DMS 273 treated with DMSO at 0.1 percent for 48 hours (cell line): ENCODE measurements around the gene DLK1.

Experiments
- DNase-seq: peaks from one replicate; lab custom pipeline; 2025; lab: John Stamatoyannopoulos, UW

DLK1 gene

DNA sequence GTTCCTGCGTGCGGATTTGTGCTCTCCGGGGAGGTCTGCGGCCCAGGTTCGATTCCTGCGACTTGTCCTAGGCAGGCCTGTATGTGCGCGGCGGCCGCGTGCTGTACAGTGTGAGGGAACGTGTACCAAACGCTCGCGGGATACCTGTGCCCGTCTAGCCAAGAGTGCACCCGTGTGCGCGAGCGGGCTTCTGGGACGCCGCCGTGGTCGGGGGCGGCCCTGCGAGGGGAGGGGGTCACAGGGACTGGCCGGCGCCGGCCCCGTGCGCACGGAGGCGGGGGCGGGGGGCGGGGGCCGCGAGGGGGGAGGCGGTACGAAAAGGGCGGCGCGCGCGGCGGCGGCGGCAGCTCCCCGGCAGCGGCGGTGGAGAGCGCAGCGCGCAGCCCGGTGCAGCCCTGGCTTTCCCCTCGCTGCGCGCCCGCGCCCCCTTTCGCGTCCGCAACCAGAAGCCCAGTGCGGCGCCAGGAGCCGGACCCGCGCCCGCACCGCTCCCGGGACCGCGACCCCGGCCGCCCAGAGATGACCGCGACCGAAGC lies at the start of gene DLK1:
TSS of gene DLK1 (plus strand) at position 343 of the 536 bp plus-strand sequence. CDS start at position 520, 177 bp downstream.
- no peak for DNase-seq

DNA sequence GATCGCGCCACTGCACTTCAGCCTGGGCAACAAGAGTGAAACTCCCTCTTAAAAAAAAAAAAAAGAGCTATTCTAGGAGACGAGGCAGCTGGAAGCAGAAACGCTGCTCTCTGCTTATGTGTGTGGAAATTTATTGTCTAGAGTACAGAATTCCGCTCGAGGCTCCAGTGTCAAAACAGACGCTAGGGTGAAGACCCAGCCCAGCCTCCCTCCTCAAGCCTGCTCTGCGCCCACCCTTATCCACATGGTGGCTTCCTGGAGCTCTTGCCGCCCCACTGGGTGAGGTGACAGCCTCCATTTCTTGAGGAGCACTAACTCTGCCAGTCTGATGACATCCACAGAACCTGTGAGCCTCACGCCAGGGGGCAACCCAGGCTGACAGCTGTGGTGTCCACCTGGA lies 49.5 kb upstream of the DLK1 start:
- no peak for DNase-seq

DNA sequence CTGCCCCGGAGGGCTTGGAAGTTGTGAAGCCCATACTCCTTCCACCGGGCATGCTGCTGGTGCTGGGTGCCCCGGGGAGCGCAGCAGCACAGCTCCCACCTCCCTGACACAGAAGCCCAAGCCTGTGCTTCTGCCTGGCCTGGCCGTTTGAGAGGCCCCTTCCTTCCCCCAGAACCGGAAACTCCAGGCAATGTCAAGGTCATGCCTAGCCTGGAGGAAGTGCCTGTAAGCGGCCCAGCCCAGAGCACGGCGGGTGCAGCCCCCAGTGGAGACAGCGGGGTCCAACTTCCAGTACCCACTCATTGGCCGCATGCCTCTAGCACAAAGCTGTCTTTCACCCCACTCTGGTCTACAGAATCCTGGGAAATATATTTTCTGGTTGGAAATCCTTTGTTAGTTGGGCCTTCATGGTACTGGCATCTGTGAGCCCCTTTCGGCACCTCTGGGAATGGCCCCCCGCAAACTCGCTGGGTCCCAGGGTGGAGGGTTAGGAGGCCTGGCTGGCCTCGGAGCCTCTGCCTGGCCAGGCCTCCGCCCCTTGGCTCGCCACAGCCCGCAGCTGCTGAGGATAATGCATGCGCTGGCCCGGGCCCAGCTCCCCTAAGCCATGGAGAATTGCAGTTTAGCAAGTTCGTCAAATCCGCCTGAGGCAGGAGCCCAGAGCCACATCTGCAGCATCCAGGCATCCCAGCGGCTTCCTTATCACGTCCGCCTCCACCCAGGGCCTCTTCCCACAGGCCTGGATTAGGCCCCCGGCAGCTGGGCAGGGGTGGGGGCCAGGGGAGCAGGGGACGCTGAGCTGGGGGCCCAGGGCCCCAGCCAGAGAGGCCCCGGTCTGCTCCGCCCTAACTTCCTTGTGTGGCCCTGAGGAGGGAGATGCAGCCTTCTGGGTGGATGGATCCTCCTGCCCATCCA lies 48.9 kb upstream of the DLK1 start:
- no peak for DNase-seq

- DNase-seq: no peak
These were observed 48.2 kb upstream of the DLK1 start for GRCh38 chr14:100678469-100678828.

- DNase-seq: no peak
These were observed 47.5 kb upstream of the DLK1 start for GRCh38 chr14:100679153-100679552.

DNA sequence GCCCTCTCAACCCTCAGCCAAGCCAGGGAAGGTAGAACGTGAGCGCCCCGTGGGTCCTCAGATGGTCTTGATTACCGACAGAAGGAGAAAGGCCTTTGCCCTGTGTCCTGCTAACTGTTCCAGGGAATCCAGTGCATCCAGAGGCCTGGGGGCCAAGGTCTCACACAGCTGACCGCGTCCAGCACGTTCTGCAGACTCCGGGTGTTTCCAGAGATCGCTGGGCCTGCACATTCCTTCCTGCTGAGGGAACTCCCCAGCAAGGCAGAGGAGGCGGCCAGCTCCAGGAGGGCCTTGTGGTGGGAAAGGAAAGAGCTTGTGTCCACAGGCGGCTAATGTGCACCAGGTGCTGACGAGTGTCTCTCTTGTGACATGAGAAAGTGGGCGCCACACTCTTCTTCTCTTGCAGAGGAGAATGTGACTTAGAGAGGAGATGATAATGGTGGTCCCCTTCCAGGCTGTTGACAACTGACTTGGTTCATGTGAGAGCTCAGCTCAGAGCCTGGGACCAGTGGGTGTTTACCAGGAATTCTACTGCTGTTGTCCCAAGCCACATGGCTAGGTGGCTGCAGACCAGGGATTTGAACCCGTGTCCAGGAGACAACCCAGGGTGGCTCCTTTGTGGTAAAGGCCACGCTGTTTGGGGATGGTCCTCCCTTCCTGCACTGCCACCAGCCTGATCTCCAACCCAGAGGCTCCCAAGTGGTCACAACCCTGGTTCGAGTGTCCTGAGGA lies 46.8 kb upstream of the DLK1 start:
- DNase-seq: no peak

DNA sequence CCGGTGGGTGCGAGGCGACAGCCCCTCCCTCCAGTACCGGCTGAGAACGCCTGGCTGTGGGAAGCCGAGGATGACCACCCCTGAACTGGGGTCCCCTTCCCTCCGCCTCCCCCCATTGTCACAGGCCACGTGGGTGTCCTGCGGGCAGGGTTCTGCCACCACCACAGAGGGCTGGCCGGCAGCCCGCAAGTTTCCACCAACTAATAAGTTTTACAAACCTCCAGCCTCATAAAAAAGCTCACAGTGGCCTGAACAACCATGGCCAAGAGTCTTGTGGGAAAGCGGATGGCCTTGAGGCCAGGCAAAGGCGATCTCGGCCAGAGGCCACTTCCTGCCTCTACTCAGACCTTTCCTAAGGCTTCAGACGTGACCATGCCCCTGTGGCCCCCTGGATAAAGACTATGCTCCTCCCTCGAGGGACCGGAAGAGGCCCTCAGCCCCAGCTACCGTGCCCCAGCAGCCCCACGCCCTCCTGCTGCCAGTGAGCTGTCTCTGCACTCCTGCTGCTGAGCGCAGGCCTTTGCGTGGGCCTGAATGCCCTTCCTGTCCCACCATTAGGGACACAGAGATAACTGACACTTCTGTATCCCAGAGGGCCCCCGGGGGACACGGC lies 46.1 kb upstream of the DLK1 start:
- DNase-seq: no peak

DNA sequence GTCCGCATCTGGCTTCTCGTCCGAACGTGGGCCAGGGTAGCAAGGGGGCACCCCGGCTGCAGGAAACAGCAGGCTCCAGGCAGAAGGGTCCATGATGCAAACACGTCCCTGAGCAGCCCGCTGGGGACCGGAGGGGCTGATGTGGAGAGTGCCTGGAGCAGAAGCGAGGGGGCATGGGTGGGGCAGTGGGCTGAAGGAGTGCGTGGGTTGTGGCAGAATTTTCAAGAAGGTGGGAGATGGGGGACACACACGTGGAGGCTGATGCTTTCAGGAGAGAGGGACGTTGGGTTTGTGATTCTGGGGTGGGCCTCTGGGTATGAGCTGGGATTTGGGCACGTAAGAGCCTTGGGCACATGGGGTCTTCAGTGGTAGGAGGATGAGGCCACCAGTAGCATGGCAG lies 45.6 kb upstream of the DLK1 start:
- no peak for DNase-seq

GRCh38 chr14:100682749-100683148 lies 43.9 kb upstream of the DLK1 start:
- no peak for DNase-seq

- no peak for DNase-seq
These were observed 43.1 kb upstream of the DLK1 start for GRCh38 chr14:100683578-100683977.

- no peak for DNase-seq
These were observed 42.5 kb upstream of the DLK1 start for GRCh38 chr14:100684154-100684553.

DNA sequence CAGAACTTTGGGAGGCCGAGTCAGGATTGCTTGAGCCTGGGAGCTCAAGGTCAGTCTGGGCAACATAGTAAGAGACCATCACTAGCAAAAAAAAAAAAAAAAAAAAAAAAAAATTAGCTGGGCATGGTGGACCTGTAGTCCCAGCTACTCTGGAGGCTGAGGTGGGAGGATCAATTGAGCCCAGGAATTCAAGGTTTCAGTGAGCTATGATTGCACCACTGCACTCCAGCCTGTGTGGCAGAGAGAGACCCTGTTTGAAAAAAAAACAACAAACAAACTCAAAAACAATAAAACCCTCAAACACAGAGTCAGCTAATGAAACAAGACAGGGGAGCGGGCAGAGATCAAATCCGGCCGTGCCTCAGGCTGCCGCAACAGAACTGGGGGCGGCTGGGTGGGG lies 41.7 kb upstream of the DLK1 start:
- DNase-seq: no peak

DNA sequence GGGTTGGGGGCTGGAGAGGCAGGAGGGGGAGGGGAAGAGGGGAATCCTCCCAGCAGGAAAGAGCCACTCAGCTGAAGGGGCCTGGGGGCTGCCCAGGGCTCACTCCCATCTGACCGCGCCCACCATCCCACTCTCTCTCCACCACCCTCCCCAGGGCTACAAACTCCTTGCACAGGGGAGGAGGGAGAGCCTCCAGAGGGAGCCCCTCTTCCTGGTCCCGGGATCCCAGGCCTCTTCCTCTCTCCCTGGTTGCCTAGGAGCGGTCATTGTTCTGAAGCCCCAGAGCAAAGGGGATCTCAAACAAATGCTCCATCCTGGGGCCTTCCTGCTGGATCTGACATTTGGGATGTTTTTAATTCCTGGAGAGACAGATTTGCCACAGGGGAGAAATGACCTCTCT lies 39.8 kb upstream of the DLK1 start:
- DNase-seq: no peak

DNA sequence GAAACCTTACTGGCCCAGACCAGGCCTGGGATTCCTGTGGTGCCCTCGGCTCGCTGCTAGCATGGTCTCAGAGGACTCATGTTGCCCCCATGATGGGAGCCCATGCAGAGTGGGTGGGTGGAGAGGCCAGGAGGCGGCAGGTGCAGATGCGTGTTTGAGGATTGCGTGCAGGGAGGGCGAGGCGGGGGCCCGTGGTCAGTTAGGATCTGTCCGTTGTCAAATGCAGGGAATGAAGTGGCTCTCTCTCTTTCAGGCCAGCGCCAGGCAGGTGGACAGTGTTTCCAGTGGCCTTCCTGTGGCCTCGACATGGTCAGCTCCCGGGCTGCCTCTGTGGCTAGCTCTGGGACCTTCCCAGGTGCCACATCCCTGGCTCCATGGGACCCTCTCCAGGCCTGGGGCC lies 39.3 kb upstream of the DLK1 start:
- DNase-seq: no peak

DNA sequence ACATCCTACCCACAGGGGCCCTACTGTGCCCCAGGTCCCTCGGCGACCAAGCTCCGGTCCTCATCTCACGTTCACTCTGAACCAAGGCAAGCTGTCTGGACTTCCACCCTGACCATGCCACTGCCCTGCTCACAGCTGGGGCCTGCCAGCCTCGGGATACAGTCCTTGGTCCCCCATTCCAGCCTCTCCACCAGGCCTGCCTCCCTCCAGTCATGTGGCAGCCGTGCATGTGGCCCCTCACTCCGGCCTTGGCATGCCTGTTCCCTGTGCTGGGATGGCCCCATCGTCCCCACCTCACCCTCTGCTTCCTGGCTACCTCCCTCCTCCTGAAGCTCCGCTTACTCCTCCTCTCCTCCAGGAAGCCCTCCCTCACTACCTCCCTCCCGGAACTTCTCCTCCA lies 38.6 kb upstream of the DLK1 start:
- DNase-seq: no peak

GRCh38 chr14:100688598-100689461 lies 37.9 kb upstream of the DLK1 start:
- DNase-seq: no peak

DNA sequence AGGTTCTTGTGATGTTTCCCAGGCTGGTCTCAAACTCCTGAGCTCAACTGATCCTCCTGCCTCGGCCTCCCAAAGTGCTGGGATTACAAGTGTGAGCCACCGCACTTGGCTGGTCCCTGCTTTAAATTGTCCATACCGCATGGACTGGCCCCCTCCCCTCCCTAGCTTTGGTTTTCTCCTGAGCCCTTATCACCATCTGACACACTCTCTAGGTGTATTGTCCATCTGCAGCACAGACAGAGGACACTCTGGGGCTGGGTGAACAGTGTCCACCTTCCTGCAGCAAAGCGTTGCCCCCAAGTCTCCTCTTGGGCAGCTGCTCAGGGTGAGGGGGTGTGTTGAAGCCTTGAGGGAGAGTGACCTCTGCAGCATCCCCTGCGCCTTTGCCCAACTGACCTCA lies 36.0 kb upstream of the DLK1 start:
- DNase-seq: no peak

GRCh38 chr14:100691395-100692056 lies 35.2 kb upstream of the DLK1 start:
- no peak for DNase-seq

DNA sequence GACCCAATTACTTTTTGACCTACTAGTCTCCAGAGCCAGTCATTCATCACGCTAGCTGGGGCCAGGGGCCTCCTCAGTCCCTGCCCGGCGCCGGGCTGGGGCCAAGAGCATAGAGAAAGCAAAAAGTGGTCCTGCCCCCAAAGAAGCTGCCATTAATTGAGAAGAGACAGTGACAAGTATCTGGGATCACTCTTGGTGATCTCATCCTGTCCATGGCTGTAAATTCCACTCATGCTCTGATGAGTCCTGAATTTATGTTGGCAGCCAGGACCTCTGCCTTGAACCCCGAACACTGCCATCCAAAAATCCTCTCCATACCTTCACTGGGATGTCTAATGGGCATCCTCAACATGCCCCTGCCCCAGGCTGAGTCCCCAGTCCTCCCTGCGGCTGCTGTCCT lies 34.4 kb upstream of the DLK1 start:
- DNase-seq: no peak

DNA sequence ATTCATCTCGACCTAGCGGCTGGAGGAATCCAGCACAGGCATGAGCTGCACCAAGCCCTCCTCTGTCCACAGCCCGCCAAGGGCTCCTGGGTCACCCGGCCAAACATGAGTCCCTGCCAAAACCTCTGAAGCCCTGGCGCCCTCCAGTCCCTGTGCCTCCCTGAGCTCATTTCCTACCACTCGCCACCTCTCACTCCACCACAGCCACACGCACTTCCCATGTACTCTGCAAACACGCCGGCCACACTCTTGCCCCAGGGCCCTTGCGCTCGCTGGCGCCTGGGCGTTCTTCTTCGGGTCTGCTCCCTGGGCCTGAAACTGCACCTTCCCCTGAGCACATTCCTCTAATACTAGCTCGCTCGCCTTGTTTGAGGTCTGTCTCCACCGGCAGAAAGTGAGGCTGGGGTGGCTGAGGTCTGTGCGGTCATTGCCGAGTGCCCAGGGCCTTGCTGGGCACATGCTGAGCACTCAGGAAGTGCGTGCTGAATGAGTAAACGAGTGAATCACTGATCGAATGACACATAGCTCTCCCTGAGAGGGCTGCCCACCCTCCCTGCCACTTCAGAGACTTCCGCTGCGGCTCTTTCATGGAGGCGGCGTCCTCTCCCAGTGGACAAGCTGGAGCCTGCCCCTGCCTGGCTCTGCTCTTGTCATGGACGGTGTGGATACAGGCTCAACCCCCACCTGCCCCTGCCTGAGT lies 33.7 kb upstream of the DLK1 start:
- no peak for DNase-seq
